Panc1 (cell line): ENCODE data around the gene GNG7. TPM values are rescaled to one million over a fixed set of nuclear protein-coding genes. Genes with fewer than 3 reads are reported as not detected.
"Not testable (repeated sequence)": the region's sequence is repeated elsewhere in the genome, so short reads cannot be mapped to it uniquely, and the experiment has no call there.

Experiments
- ATAC-seq: fragments of 200-7000 bp; cut with Tn5 transposase; 2 replicates; pipeline ENCODE4 v1.9.1; 2020; ENCODE audit warnings: mild to moderate bottlenecking, moderate library complexity
- BruUV-seq: library from RNA; stranded (reverse); fragments of 400-500 nt; replicated peaks from 2 replicates; lab custom pipeline; 2021; lab: Mats Ljungman, UMichigan
- CTCF ChIA-PET: fragments of 300-600 bp; sonication (Branson Sonifier 250); formaldehyde crosslinking; loops from one replicate; lab custom pipeline; 2022; ENCODE audit warnings: antibody characterized with exemption; lab: Charles Lee
- POLR2A ChIA-PET: fragments of 300-600 bp; sonication (Branson Sonifier 250); formaldehyde crosslinking; loops from one replicate; lab custom pipeline; 2022; ENCODE audit warnings: antibody characterized with exemption; lab: Charles Lee
- DNase-seq: peaks from one replicate; pipeline ENCODE4 v3.0.0-alpha.2; 2010; ENCODE audit warnings: low read depth, low spot score
- H3K27ac ChIP-seq: 2 replicates; pipeline ENCODE4 v1.5.1; 2011; ENCODE audit warnings: mild to moderate bottlenecking, low read length, inconsistent platforms
- H3K27me3 ChIP-seq: fragments of 200-500 bp; sonication (Bioruptor generic); 2 replicates; pipeline ENCODE4 v1.6.0; 2014; ENCODE audit warnings: low read length, inconsistent platforms; ENCODE audit not compliant: control insufficient read depth, insufficient read depth
- H3K36me3 ChIP-seq: fragments of 200-500 bp; sonication (Bioruptor generic); 2 replicates; pipeline ENCODE4 v1.5.1; 2014; ENCODE audit warnings: inconsistent platforms, mild to moderate bottlenecking, low read length, moderate library complexity; ENCODE audit not compliant: control insufficient read depth, insufficient read depth
- H3K4me1 ChIP-seq: 2 replicates; pipeline ENCODE4 v1.5.1; 2011; ENCODE audit warnings: inconsistent platforms, mild to moderate bottlenecking, low read length, moderate library complexity; ENCODE audit not compliant: control insufficient read depth, insufficient read depth
- H3K4me3 ChIP-seq, 2 experiments: 2 replicates each; pipeline ENCODE4 v1.5.1; 2011 to 2012; ENCODE audit warnings: low read depth in 2 of 2, low read length in 2 of 2, mild to moderate bottlenecking in 2 of 2, inconsistent platforms in 1 of 2, moderate library complexity in 1 of 2
- H3K9me3 ChIP-seq: fragments of 200-500 bp; sonication (Bioruptor generic); 2 replicates; pipeline ENCODE4 v1.5.1; 2014; ENCODE audit warnings: low read depth, mild to moderate bottlenecking, inconsistent platforms, low read length, moderate library complexity; ENCODE audit not compliant: control insufficient read depth, insufficient read depth
- POLR2AphosphoS5 ChIP-seq: IDR thresholded peaks from 2 replicates; pipeline ENCODE4 v1.6.1; 2012; ENCODE audit warnings: mild to moderate bottlenecking, low read depth, low read length, moderate library complexity
- REST ChIP-seq, 2 experiments: IDR thresholded peaks; 2 replicates each; pipeline ENCODE4 v1.6.1; 2011 to 2012; ENCODE audit warnings: low read depth in 2 of 2, control low read depth in 1 of 2, low read length in 1 of 2, mild to moderate bottlenecking in 1 of 2, moderate library complexity in 1 of 2; ENCODE audit not compliant: insufficient read depth in 1 of 2
- SIN3A ChIP-seq: IDR thresholded peaks from 2 replicates; pipeline ENCODE4 v1.6.1; 2012; ENCODE audit warnings: low read depth, mild to moderate bottlenecking, low read length, moderate library complexity, borderline replicate concordance; ENCODE audit not compliant: insufficient read depth
- TCF7L2 ChIP-seq: IDR thresholded peaks from 2 replicates; pipeline ENCODE4 v1.6.1; 2011; ENCODE audit warnings: mild to moderate bottlenecking, low read depth, low read length, inconsistent platforms
- in situ Hi-C: cut with HindIII; loops from 2 replicates; pipeline ENCODE4 v1.10.0; 2016; ENCODE audit warnings: low sequenced_read_pairs, low pct_unique_long_range_greater_than_20kb
- intact Hi-C: fragments of 100-400 bp; cut with micrococcal nuclease; formaldehyde crosslinking; loops from one replicate; pipeline ENCODE4 v1.10.0; 2022; ENCODE audit not compliant: unreplicated experiment
- total RNA-seq: library from RNA; stranded (reverse); gene quantifications from one replicate; pipeline ENCODE4 v1.2.1, GENCODE V29; 2021; ENCODE audit not compliant: unreplicated experiment
- TF ChIP-seq, protein P1 (sequence below): fragments of 450-650 bp; IDR thresholded peaks from 2 replicates; pipeline ENCODE4 v1.5.1; 2017; ENCODE audit warnings: mild to moderate bottlenecking

The GNG7 gene
- total RNA-seq, 1 experiment from 2014 or later = 0.74 TPM

DNA sequence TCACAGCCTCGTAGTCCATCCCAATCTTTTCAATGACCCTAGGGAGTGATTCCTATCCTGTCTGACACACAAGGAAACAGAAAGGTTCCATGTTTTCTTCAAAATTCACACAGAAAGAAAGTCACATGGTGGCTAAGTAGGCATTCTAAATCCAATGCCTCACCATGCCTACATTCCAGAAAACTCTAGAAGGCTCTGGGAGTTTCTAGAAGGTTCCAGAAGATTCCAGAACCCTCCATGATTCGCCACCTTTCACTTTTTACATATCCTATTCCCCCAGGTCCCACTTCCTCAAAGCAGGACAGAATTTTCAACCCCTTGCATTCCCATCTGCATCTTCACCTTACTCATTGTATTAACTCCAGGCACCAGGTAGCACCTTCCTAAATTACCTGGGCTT lies 23.1 kb downstream of the GNG7 start:
- Histone ChIP-seq H3K27me3 (no peaks in the 10 kb centered on the region), H3K36me3 (no peaks in the 10 kb centered on the region), H3K4me1 (no peaks in the 10 kb centered on the region), H3K4me3 (no peak overlapping the region), H3K27ac (no peak overlapping the region), H3K9me3 (no peaks in the 10 kb centered on the region)
- POLR2A ChIA-PET = no interaction called here
- CTCF ChIA-PET = no interaction called here
- intact Hi-C loops = no loop called here
- ATAC-seq (no peak), DNase-seq (no peak)
- BruUV-seq = no TSS peak
- in situ Hi-C loops = no loop called here
- TF ChIP-seq POLR2AphosphoS5 (no peak), REST (IDR thresholded peaks at IDR 0.05; ENCODE audit: insufficient read depth in 1 of 2, low read depth in 2 of 2, low read length in 1 of 2) (no peak), TCF7L2 (no peak), SIN3A (no peak)
- TF ChIP-seq, protein P1, sequence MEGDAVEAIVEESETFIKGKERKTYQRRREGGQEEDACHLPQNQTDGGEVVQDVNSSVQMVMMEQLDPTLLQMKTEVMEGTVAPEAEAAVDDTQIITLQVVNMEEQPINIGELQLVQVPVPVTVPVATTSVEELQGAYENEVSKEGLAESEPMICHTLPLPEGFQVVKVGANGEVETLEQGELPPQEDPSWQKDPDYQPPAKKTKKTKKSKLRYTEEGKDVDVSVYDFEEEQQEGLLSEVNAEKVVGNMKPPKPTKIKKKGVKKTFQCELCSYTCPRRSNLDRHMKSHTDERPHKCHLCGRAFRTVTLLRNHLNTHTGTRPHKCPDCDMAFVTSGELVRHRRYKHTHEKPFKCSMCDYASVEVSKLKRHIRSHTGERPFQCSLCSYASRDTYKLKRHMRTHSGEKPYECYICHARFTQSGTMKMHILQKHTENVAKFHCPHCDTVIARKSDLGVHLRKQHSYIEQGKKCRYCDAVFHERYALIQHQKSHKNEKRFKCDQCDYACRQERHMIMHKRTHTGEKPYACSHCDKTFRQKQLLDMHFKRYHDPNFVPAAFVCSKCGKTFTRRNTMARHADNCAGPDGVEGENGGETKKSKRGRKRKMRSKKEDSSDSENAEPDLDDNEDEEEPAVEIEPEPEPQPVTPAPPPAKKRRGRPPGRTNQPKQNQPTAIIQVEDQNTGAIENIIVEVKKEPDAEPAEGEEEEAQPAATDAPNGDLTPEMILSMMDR = no peak

DNA sequence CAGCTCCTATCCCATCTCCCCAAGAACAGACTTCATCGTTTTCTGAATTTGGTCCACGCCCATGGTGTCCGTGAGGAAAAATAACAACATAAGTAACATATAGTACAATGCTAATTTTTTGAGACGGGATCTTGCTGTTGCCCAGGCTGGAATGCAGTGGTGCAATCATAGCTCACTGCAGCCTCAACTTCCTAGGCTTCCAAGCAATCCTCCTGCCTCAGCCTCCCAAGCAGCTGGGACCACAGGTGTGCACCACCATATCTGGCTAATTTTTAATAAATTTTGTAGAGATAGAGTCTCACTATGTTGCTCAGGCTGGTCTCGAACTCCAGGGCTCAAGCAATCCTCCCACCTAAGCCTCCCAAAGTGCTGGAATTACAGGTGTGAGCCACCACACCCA lies 23.5 kb downstream of the GNG7 start:
- intact Hi-C loops, H3K9me3 ChIP-seq, ATAC-seq, H3K36me3 ChIP-seq, H3K27ac ChIP-seq, BruUV-seq, H3K4me1 ChIP-seq, H3K27me3 ChIP-seq, POLR2A ChIA-PET, DNase-seq, CTCF ChIA-PET, in situ Hi-C loops, H3K4me3 ChIP-seq: not testable (repeated sequence)

DNA sequence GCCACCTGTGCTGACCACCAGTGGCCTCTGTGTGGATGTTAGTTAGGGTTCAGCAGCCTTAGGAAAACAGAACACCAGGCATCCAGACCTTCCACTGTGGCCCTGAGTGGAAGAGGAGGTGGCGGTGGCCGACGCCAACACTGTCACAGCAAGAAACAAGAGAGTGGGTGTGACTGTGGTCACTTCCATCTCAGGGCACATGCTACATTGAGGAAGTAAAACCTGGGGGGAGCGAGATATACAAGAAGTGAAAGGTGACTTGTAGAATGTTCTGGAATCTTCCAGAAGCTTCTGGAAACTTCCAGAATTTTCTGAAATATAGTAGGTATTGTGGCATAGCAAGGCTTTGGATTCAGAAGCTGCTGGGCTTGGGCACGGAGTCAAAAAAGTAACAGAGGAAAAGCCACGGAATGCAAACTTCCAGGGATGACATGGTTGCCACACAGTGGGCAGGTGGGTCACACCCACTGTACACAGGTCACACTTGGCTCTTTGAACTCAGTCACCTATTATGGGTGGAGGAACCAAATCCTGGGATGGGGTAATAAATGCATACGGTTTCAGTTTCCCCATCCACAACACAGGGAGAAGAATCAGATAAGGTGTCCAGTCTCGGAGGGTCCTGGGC lies 24.3 kb downstream of the GNG7 start:
- in situ Hi-C loops = no loop called here
- Histone ChIP-seq H3K27me3 (no peaks in the 10 kb centered on the region), H3K27ac (no peak overlapping the region), H3K9me3 (no peaks in the 10 kb centered on the region), H3K4me3 (no peak overlapping the region), H3K36me3 (no peaks in the 10 kb centered on the region), H3K4me1 (no peaks in the 10 kb centered on the region)
- intact Hi-C loops = no loop called here
- BruUV-seq = no TSS peak
- CTCF ChIA-PET = no interaction called here
- POLR2A ChIA-PET = no interaction called here
- TF ChIP-seq, protein P1 = no peak
- TF ChIP-seq SIN3A = no peak
- DNase-seq (no peak), ATAC-seq (no peak)
